Measurements from ENCODE around the gene KAT2A.

The KAT2A gene

GRCh38 chr17:42097691-42098631 is 23.2 kb downstream of the KAT2A start, which contains the start of gene ZNF385C:
TSS of gene ZNF385C (minus strand) at chr17:42098473. CDS start at chr17:42063056, 35,417 bp downstream.
- TF ChIP-seq GATA2 (IDR thresholded peaks at IDR 0.05; ENCODE audit: low read depth, low read length) (no peak), GATA3 (IDR thresholded peaks at IDR 0.05; ENCODE audit: low read depth, low read length) (no peak)

DNA sequence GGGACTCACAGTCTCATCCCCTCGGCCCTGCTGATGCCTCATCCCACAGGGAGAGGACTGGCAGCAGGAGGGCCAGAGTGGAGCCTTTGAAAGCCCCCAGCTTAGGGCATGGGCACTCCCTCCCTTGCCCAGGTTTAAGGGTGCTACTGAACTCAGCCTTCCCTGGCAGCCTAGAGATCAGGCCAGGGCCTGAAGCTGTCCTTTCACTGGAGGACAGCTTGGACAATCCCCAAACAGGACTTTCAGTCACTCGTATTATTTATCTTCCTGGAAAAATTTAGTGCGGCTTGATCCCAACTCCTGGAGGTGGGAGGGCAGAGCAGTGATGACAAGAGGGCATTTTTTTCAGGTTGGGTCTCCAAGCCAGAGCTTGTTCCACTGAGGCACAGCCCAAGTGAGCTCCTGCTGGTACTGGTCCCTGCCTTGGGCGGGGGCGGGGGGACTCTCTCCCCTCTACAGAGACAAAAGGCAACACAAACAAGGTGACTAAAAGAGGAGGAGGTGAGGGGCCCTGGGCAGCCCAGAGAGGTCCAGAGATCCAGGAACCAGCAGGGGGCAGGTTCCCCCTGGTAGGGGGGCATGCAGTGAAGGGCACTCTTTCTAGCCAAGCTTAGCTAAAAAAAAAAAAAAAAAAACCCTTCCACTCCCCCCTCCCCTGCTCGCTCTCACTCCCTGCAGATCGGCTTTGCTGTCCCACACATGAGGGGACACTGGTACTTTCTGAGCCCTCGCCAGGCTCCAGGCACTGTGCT is 24.6 kb downstream of the KAT2A start:
- no peak for TF ChIP-seq GATA3 (IDR thresholded peaks at IDR 0.05; ENCODE audit: low read depth, low read length)
- TF ChIP-seq GATA2 (IDR thresholded peaks at IDR 0.05; ENCODE audit: low read depth, low read length) = no peak

- TF ChIP-seq GATA3 (IDR thresholded peaks at IDR 0.05; ENCODE audit: low read depth, low read length) = no peak
These were observed 26.6 kb downstream of the KAT2A start for GRCh38 chr17:42094375-42095069.

GRCh38 chr17:42092939-42093338 is 28.2 kb downstream of the KAT2A start:
- TF ChIP-seq GATA2 (IDR thresholded peaks at IDR 0.05; ENCODE audit: low read depth, low read length) = no peak
- TF ChIP-seq GATA3 (IDR thresholded peaks at IDR 0.05; ENCODE audit: low read depth, low read length) = no peak

- no peak for TF ChIP-seq GATA3 (IDR thresholded peaks at IDR 0.05; ENCODE audit: low read depth, low read length)
- no peak for TF ChIP-seq GATA2 (IDR thresholded peaks at IDR 0.05; ENCODE audit: low read depth, low read length)
These were observed 30.0 kb downstream of the KAT2A start for GRCh38 chr17:42090964-42091790.

DNA sequence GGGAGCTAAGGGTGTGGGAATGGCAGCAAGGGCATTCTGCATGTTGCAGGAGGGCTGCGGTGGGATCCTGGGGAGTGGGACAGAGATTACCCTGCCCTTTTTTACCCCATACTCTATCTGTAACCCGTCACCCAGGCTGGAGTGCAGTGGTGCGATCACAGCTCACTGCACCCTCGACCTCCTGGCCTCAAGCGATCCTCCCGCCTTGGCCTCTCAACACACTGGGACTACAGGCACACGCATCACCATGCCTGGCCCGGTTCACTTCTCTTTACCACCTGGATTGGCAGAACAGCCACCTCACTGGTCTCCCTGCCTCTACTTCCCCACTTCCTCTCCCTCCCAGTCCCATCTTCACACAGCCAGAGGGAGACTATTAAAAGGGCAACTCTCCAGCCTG is 32.4 kb downstream of the KAT2A start:
- TF ChIP-seq GATA2 (IDR thresholded peaks at IDR 0.05; ENCODE audit: low read depth, low read length) = no peak
- no peak for TF ChIP-seq GATA3 (IDR thresholded peaks at IDR 0.05; ENCODE audit: low read depth, low read length)

DNA sequence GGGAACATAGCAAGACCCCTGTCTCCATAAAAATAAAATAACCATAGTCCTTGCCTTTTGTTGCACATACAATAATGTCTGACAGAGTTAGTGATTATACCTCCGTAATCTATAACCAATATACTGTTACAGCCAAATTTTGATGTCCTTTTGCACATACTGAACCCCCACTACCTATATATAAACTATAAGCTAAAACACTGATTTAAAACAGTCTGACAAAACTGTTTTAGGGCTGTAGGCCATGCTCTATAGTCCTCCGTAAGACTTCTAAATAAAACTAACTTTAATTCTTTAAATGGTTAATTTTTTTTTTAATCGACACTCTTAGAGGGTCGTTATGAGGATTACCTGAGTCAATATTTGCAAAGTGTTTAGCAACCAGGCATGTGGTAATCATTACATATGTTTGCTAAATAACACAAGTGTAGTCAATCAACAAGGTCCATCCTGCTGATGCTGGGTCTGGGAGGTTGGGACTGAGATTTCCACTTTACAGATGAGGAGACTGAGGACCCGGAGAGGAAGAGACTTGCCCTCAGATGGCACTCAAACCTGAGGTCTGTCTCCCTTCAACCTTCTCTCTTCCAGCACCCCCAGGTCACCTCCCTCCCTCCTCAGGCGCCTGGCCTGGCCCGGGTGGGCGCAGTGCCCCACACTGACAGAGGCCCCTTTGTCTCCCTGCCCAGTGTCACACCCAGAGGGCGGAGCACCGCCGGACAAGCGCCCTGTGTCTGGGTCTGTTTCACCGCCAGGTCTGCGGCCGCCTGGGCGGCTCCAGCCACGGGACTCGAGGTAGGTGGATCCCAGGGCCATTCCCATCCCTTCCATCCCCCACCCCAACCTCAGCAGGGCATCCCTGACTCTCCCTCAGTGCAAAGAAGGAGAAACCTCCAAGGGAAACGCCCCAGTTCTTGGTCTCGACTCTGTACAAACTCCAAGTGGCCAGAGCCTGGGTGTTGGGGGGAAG is 33.1 kb downstream of the KAT2A start:
- TF ChIP-seq GATA2 (IDR thresholded peaks at IDR 0.05; ENCODE audit: low read depth, low read length) (no peak), GATA3 (IDR thresholded peaks at IDR 0.05; ENCODE audit: low read depth, low read length) (no peak)

GRCh38 chr17:42087042-42087701 is 34.0 kb downstream of the KAT2A start:
- TF ChIP-seq GATA2 (IDR thresholded peaks at IDR 0.05; ENCODE audit: low read depth, low read length) (no peak), GATA3 (IDR thresholded peaks at IDR 0.05; ENCODE audit: low read depth, low read length) (no peak)

DNA sequence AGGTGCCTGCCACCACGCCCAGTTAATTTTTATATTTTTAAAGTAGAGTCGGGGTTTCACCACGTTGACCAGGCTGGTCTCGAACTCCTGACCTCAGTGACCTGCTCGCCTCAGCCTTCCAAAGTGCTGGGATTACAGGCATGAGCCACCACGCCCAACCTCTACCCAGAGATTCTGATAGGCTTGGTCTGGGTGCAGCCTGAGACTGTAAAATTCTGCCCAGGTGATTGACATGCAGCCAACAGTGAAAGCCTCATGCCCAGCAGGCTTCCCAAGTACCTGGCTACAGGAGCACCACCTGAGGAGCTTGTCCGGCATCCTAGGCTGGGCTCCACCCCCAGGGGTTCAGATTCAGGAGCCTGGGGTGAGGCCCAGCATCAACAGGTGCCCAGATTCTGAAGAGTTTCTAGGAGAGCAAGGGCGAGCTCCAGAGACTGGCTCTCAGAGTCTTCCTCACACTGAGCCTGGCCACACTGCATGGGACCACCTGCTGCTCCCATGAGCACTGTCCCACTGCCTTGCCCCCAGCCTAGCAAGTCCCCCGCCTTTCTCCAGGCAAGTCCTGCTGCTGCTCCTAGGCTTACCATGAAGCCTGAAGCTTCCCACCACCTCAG is 39.5 kb downstream of the KAT2A start:
- TF ChIP-seq GATA3 (IDR thresholded peaks at IDR 0.05; ENCODE audit: low read depth, low read length) (no peak), GATA2 (IDR thresholded peaks at IDR 0.05; ENCODE audit: low read depth, low read length) (no peak)

DNA sequence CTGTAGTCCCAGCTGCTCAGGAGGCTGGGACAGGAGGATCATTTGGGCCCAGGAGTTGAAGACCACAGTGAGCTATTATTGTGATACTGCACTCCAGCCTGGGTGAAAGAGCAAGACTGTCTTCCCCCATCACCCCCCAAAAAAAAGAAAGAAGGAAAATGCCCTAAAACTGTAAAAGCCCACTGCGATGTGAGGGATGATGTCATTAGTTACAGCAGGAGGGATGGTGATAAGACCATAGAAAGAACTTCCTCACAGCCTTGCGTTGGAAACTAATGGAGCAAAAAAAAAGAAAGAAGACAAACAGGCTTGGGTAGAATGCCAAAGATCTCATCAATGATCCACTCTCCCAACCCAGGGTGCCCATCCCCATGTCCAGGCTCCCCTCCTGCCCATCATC is 41.6 kb downstream of the KAT2A start:
- TF ChIP-seq GATA3 (IDR thresholded peaks at IDR 0.05; ENCODE audit: low read depth, low read length) = no peak
- TF ChIP-seq GATA2 (IDR thresholded peaks at IDR 0.05; ENCODE audit: low read depth, low read length) = no peak

DNA sequence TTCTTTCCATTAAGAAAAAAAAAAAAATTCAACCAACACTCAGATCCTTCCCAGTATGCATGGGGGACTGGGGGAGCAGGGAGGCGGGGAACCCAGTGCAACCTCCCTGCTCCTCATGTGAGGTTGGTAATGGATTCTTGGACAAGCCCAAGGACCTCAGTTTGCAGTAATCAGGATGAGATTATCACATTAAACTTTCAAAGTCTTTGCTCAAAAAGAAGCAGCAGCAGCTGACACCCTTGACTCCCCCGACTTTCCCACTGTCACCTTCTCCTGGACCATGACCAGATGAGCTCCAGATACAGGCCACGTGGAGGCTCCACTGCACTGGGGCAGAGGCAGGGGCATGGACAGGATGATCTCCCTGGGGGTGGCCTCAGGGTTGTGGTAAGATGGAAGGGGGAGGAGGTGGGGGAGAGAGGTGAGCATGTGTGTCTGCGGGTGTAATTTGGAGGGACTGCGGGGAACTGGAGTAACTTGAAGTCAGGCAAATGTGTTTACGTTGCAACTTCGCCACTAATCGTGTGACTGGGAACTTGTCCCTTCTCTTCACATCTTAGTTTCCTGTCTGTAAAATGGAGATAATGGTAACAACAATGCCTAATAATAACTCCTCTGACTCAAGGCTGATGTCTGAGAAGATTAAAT is 42.6 kb downstream of the KAT2A start:
- TF ChIP-seq GATA2 (IDR thresholded peaks at IDR 0.05; ENCODE audit: low read depth, low read length) (no peak), GATA3 (IDR thresholded peaks at IDR 0.05; ENCODE audit: low read depth, low read length) (no peak)
